CD8-positive, alpha-beta memory T cell (primary cell): ENCODE results near the gene CCDC138. TPM values are rescaled to one million over a fixed set of nuclear protein-coding genes. Genes with fewer than 3 reads are reported as not detected.

Source experiments
- polyA plus RNA-seq: library from polyadenylated mRNA; unstranded; fragments of 300-500 nt; fragmentation: Illumina TruSeq; gene quantifications from one replicate; pipeline ENCODE4 v1.2.3, GENCODE V29; 2021
- total RNA-seq, 2 experiments: library from RNA; stranded (reverse); gene quantifications; one replicate each; pipeline ENCODE4 v1.2.3, GENCODE V29; 2021

Gene CCDC138
- total and polyA plus RNA-seq, 3 experiments from 2014 or later, result 4.4 to 16.2 (median 12.8) TPM

Other genes with a start within 250 kb of the CCDC138 start
- gene RANBP2, start 67.3 kb upstream of the CCDC138 start, total RNA-seq, result 10 to 100 TPM; 76.5 to 83.4 TPM
- gene RANBP2, start 67.3 kb upstream of the CCDC138 start, polyA plus RNA-seq, result 12.7 TPM
- gene EDAR, start 202.4 kb downstream of the CCDC138 start, total RNA-seq, result under 1 TPM; 0.07 to 0.16 TPM
- 0.64 TPM for gene EDAR, start 202.4 kb downstream of the CCDC138 start, polyA plus RNA-seq